GM21390 (cell line): ENCODE data around the gene KLF7.

Experiments used
- ATAC-seq: cut with Tn5 transposase; IDR thresholded peaks from one replicate; pipeline ENCODE4 v1.9.1; 2021; ENCODE audit not compliant: unreplicated experiment

KLF7 gene

DNA sequence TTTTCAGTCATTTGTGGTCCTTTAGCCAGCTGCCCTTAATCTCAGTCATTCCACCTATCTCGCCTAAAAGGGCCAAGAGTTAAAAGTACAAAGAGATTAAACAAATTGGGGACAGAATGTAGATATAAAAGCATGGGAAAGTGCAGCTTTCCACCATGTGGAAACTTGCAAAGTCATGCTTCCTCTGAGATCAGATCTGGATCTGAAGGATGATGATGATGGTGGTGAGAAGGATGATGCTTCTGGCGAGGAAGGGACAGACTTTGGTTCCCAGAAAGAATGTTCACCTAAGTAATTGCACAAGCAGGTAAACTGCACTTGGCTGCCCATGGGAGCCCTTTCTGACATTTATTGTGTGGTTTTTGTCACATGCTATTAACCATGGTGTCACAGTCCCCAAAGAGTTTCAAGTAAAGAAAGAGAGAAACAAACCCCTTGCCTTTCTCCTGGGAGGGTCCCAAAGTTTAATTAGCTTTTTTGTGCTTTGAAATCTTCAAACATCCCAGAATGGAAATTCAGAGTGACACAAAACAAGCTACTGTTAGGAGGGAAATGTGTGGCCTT, 34.7 kb downstream of the KLF7 start:
- no peak for ATAC-seq

DNA sequence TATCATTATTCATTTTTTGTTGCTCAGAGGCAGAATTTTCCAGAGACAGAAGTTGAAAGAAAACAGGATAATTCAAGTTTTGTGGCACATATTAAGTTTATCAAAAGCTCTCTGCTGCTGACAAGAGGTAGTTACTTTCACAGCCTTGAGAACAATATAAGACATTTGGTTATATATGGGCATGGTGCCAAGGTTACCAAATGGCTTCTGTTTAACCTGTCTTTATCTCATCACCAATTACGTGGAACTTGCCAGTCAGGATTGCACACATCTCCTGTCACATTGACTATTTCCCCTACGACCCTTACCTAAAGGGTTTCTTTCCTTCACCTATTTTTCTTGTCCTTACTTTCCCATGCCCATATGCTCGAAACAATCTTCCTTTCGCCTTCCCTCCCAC, 35.9 kb downstream of the KLF7 start:
- no peak for ATAC-seq

DNA sequence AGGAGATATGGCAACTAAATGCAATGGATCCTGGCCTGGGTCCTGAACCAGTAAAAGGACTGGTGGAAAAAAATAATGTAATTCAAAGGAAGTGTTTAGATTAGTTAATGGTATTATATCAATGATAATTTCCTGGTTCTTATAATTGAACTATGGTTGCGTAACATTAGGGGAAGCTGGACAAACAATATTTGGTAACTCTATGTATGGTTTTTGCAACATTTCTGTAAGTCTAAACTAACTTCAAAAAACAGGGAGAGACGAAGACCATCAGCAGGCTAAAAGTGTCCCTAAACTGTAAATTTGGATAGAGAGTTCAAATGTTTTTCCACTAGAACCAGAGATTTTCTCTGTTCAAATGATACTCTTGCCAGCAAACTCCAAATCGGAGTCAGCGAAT, 36.9 kb downstream of the KLF7 start:
- no peak for ATAC-seq

DNA sequence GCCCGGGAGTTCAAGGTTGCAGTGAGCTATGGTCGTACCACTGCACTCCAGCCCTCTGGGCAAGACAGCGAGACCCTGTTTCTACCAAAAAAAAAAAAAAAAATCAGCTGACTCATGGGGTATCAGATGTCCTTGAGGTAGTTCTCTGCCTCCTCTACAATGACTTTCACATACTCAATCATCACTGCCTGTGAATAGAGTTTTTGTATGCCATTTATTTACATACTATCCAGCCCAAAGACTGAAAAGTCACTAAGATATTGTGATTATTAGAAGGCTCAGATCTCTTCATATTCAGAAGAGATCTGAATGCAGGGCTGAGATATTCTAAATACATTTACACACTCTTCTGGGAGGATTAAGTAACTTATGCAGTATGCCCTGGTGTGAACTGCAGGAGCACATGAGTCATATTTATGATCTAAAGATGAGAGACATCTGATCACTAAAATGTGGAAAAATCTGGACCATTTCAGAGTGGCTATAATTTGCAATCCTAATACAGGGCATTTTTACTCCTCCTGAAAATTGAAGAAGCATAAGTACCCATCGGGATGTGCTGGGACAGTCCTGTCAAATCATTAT, 38.9 kb downstream of the KLF7 start:
- ATAC-seq = no peak

DNA sequence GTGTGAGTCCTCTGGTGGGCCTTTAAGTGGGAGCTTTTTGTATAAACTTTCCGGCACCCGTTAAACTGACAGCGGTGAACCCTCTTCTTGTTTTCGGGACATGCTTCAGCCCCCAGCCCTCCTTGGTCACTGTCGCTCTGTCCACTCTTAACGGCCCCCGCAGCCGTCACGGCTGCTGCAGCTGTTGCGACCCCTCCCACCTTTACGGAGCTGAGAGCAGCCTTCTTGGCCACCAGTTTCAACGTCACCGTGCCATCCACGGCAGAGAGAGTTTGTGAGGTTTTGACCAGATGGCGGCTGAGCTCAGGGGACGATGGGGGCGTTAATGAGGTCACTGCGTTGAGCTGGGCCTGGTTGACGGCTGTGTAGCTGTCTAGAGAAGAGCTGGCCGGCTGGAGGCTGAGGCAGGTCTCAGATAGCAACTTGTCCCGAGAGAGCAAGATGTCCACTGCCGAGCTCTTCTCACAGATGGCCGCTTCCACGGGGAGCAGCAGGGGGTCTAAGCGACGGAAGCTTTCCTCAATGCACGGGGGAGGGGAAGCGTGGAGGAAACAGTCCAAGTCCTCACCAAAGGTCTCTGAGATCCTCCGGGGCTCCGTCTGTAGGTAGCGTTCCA, 41.9 kb downstream of the KLF7 start:
- no peak for ATAC-seq

DNA sequence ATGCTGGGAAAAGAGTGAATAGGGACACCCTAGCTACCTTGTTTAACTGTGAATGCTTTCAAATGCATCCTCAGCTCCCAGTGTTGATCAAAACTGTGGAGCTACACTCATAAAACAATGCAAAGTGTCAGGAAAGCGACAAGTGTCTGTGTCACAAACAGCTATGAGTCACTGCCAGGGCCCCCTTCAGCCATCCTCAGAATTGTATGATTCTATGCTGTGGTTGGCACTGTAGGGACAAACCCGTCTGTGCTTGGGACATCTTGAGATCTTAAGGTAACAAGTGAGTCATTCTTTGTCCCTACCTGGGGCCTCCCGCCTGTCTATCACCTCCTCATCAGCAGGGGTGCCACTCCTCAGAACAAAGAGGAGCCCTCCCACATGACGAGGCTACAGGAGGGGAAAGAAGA, 42.4 kb downstream of the KLF7 start:
- no peak for ATAC-seq

DNA sequence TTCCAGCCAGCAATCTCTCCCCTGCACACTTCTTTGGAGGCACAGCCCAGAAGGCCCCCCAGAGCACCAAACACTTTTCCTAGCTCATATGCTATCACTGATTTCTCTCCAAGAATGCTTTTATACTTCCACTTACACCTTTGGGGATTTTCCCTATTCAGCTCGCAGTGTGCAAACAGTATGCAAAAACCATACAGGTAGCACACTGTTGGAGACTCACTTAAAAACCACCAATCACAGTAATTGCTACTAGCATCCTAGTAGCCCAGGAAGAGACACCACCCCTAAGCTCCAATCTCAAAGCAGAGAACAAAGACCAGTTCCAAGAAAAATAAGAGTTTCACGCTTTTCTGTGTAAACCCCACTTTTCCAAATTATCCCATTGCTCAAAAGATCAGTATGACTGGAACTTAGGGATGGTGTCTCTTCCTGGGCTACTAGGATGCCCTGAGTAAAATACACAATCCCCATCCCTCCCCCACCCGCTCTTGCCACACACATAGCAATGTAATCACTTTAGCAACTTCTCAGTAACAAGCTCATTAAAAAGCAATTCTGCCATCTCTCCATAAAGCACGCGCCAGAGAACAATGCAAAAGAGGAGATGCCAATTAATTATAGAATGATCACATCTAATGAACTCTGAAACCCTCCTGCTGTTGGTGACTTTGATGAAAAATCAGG, 43.0 kb downstream of the KLF7 start:
- ATAC-seq = no peak

DNA sequence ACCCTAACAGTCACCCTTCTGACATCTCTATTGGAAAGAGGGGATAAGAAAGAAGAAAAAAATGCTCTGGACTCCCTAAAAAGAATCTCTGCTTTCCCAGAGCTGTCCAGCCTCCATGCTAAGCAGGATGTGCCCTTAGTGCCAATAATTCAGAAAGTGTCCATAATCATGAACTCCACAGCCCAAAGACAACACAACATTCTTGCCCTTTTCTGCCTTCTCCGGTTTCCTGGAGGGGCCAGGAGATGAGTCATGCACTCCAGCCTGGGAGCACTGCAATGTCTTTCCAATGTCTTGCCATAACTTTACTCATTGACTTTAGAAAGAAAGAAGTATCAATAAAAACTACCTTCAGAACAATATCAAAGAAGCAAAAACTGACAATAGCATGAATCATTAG, 44.0 kb downstream of the KLF7 start:
- no peak for ATAC-seq

DNA sequence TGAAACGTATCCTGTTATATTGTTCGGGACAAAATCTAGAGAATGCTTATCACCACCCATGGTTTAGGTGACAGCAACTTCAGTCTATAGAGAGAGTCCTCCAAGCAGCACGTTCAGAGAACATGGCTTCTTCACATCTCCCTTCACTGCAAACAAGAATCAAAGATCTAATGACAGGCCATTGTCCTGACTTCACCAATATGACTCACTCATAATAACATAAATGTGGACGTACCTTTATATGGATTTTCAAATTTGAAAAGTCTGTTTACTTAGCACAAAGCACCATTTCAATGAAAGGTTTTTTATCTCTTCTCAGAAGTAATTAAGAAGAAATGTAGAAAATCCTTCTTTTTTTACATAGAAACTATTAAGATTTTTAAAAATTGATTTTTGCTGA, 46.7 kb downstream of the KLF7 start:
- no peak for ATAC-seq

DNA sequence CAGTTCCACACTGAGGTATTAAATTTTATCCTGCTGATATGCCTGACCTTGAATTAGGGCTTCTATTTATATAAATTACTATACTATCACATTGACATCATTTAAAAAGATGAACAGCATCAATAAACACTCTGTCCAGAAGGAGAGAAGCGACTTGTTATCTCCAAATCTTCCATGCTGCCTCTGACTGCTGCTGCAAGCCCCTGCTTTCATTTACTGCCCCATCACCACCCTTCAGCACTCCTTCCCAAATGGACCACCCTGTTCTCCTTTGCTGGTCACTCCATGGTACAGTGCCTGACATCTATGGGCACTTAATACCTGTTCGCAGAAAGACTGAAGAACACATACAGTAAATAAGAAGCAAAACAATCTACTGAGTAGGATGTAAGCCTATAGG, 48.1 kb downstream of the KLF7 start:
- no peak for ATAC-seq

DNA sequence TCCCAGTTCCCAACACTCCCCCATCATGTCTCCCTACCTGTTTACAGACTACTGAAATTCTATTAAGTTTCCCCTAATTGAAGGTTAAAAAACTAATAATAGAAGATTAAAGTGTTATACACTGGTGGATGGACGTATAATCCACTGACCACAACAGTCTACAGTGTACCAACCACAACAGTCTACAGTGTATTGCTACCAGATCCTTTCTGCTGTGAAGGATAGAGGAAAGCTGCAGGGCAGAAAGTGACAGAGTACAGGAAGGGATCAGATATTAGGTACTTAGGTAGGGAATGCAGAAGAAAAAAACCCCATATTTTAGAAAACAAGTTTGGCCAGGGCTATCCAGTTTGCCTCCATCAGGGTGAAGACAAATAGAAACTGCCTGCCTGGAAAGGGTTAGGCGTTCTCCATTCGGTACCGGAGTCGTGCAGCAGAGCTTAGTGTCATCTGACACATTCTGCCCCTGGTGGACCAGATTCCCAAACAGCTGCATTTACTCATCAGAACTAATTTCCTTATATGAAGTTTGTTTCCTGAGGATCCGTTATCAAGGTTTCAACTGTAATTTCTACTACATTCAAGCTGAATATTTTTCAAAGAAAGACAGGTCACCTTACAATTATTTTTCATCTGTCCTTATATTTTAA, 49.9 kb downstream of the KLF7 start:
- no peak for ATAC-seq

DNA sequence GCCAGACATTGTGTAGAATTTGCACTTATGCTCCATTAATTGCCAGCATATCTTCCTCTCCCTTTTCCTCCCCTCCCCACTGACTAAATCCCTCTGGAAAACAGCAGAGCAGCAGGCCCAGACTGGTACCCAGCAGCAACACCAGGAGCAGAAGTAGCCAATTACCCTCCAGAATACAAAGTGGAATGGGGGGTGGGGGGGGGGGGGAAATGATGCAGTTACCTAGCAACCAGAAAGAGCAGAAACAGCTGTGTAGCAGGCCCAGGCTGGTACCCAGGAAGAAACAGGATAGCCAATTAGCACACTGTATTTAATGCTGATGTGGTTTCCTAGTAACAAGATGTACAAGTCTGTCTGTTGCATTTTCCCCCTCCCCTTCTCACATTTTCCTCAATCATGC, 52.3 kb downstream of the KLF7 start:
- no peak for ATAC-seq

DNA sequence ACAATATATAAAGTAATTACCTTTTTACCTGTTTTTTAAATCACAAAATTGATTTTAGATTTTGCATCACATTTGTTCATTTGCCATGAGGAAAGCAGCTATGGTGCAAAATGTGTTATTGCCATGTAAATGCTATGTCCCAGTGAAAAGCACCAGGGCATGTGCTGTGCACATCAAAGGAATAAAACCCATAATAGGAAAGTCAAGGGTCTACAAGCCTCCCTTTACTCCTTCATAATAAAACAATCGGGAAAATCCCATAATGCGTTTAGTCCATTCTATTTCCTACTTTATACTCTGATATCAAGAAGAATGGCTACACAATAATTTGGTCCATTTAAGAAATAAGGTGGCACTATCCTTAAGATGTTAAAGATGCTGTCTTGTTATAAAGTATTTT, 53.0 kb downstream of the KLF7 start:
- no peak for ATAC-seq

DNA sequence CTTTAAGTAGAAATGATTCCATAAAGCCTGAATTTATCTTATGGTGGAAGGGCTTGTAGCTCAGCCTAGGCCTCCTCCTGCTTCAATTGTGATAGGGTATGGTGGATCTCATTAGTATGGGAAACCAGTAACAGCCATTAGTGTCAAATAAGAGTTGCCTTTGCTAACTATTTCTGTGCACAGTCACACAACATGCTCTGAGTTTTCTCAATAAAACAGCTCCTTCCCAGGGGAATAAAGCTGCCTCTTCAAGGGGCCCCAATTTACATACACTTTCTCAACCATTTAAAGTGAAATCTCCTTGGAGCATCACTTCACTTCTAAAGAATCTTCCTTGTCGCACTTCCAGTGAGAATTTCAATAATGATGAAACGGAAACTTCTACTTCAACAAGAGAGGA, 53.4 kb downstream of the KLF7 start:
- ATAC-seq = no peak

DNA sequence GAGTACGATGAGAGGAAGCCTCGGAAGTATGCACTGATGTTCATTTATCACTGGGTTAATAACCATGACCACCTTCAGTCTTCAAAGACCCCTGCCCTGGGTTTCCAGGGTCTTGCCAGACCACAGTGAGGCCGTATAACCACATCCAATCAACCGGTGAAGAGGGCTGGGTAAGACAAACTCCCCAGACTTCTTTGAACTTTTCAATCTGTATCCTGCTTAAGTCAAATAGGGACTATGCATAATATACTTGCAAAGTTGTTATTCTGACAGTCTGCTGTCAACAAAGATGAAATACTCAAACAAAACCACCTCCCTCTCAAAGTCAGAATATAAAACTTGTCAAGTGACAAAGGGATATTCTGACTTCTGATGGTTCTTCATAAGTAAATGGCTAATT, 54.0 kb downstream of the KLF7 start:
- ATAC-seq = no peak

DNA sequence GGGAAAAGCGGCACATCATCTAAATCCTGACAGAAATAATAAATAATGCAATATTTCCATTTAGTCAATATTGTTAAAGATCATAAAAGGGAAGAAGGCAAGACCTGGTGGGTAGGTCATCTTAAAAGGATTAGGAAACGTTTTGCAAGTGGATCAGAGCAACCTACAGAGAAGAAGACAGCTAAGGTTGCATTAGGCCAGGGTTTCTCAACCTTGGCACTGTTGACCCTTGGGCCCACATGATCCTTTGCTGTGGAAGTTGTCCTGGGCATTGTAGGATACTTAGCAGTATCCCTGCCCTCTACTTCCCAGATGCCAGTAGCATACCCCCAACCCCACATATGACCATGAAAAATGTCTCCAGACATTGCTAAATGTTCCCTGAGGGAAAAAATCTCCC, 55.0 kb downstream of the KLF7 start:
- ATAC-seq = no peak

DNA sequence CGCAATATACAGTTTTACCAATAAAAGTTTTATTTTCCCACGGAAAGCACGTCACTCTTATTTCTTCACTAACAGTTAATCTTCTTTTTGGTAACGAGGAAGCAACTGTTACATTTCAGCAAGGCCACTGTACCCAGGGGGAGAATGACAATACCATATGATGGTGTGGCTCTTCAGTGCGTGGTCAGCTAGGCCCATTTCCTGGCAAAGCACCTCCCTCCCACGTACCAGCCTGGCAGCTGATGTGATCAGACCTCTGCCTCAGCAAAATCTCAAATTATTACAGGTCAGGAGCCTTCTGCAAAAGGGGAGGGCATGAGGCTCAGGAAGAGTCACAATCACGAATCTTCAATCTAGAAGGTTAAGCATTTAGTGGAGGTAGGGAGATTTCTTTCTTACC, 55.4 kb downstream of the KLF7 start:
- ATAC-seq = no peak

DNA sequence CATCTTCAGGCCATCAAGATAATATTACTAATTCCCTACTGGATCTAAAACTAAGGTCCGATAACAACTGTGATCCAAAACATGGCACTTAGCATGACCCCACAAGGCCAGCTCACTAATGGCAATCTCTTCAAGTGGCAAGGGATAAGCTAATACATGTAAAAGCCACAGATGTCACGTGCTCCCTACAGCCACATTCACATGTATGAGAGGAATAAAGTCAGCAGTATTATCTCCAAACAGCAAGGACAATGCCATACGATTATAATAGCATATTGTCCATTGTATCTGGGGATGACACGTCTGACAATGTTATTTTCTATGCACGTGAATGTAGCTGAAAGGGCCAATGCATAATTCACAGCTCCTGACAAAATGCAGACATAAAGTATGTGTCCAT, 56.0 kb downstream of the KLF7 start:
- no peak for ATAC-seq

DNA sequence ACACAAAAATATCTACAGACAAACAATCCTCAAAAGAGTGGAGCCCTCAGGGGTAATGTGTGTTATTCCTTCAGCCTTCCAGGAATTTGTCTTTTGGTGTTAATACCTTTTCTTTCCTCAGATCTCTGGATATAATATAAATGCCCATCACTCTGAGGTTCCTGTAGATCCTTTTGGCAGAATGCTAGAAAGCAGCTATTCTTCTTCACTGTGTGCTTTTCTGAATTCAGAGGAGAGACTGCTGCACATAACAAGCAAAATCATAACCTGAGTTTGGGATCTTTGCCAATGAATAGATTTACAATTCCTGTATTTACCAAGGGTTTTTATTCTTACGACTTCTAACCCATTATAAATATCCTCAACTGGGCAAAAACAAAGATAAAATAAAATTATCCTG, 57.3 kb downstream of the KLF7 start:
- ATAC-seq = no peak

DNA sequence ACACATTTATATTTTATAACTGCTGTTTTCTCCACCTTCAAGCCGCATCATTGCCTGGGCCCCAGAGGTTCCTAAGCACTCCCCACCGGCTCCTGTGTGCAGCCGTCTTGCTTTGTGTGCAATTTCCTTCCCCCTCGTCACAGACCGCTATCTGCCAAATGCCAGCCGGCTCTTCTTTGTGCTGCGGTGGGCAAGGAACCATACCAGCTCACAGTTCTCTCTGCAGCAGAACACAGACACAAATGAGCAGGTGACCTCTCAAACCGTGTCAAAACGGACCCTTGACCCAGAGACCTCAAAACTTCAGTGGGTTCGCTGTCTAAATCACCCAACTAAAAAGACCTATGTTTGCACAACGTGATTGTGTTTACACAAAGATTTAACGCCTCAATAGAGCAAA, 58.2 kb downstream of the KLF7 start:
- ATAC-seq = no peak

DNA sequence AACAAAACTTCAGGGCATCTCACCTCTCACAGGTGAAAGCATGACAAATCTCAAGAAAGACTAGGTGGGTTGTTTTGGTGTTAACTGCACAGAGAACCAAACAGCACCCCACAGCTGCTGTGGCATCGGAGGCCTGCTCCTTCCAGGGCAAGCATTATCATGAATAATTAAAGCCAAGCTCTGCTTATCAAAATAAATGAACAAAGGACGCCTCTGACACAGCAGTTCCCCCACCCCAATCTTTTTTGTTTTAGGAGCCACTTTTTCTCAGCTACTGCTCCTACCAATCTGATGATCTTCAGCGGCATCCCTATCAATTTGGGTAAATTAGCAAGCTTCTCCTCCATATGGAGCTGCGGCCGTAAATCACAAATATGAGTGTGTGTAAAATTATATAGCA, 58.6 kb downstream of the KLF7 start:
- ATAC-seq = no peak

DNA sequence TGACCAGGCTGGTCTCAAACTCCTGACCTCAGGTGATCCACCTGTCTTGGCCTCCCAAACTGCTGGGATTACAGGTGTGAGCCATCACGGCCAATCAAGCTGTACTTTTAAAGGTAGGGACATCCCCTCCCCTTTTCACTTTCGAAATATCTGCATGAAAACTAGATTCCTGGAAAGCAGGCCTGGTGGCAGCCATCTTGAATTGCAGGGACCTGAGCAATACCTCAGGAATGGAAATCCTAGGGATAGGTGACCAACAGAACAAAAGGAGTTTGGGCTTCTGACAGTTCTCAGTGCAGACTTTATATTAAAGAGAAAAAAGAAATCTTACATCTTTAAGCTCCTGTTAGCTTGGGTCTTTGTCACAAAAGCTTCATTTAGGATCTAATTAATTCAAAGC, 62.6 kb downstream of the KLF7 start:
- ATAC-seq = no peak
